ENCODE data around the gene ZSCAN12.
A peak's percentile ranks its signal among the peaks of the same experiment; 100 is the strongest.

ZSCAN12 gene

GRCh38 chr6:28353981-28354676, 45.4 kb downstream of the ZSCAN12 start:
- DNase-seq (ENCODE audit: low read depth in 2 of 2) = no peak

- DNase-seq (ENCODE audit: low read depth in 2 of 2) = no peak
These were observed 46.2 kb downstream of the ZSCAN12 start for GRCh38 chr6:28353356-28353755.

- no peak for DNase-seq (ENCODE audit: low read depth in 2 of 2)
These were observed 48.0 kb downstream of the ZSCAN12 start for GRCh38 chr6:28351493-28351925.

GRCh38 chr6:28351087-28351486, 48.5 kb downstream of the ZSCAN12 start:
- DNase-seq (ENCODE audit: low read depth in 2 of 2) = no peak

GRCh38 chr6:28349892-28350737, 49.4 kb downstream of the ZSCAN12 start, which contains the start of gene ZKSCAN3:
ZKSCAN3 (plus strand) TSS chr6:28349947; CDS start chr6:28359587, 9,640 bp downstream.
- peak; percentile 64 to 73 for DNase-seq (ENCODE audit: low read depth in 2 of 2)

GRCh38 chr6:28349344-28349891, 50.1 kb downstream of the ZSCAN12 start:
- DNase-seq (ENCODE audit: low read depth in 2 of 2) = no peak

GRCh38 chr6:28347119-28347518, 52.4 kb downstream of the ZSCAN12 start:
- DNase-seq (ENCODE audit: low read depth in 2 of 2) = no peak

- DNase-seq (ENCODE audit: low read depth in 2 of 2) = no peak
These were observed 54.3 kb downstream of the ZSCAN12 start for GRCh38 chr6:28345201-28345600.

GRCh38 chr6:28343898-28344677, 55.5 kb downstream of the ZSCAN12 start:
- no peak for DNase-seq (ENCODE audit: low read depth in 2 of 2)

GRCh38 chr6:28340310-28341095, 59.0 kb downstream of the ZSCAN12 start:
- no peak for DNase-seq (ENCODE audit: low read depth in 2 of 2)

- no peak for DNase-seq (ENCODE audit: low read depth in 2 of 2)
These were observed 62.4 kb downstream of the ZSCAN12 start for GRCh38 chr6:28337121-28337520.

GRCh38 chr6:28336284-28337120, 63.0 kb downstream of the ZSCAN12 start:
- DNase-seq (ENCODE audit: low read depth in 2 of 2) = no peak

GRCh38 chr6:28335564-28336283, 63.8 kb downstream of the ZSCAN12 start, which contains the start of gene ZSCAN31:
ZSCAN31 (minus strand) TSS chr6:28336148; CDS start chr6:28329683, 6,465 bp downstream.
- peak; percentile 55 to 72 for DNase-seq (ENCODE audit: low read depth in 2 of 2)

- DNase-seq (ENCODE audit: low read depth in 2 of 2) = no peak
These were observed 64.4 kb downstream of the ZSCAN12 start for GRCh38 chr6:28335040-28335563.

GRCh38 chr6:28334286-28335039, 65.1 kb downstream of the ZSCAN12 start:
- DNase-seq (ENCODE audit: low read depth in 2 of 2) = no peak

- no peak for DNase-seq (ENCODE audit: low read depth in 2 of 2)
These were observed 65.9 kb downstream of the ZSCAN12 start for GRCh38 chr6:28333599-28334018.

- DNase-seq (ENCODE audit: low read depth in 2 of 2) = no peak
These were observed 66.5 kb downstream of the ZSCAN12 start for GRCh38 chr6:28333047-28333446.

GRCh38 chr6:28330041-28330440, 69.5 kb downstream of the ZSCAN12 start:
- no peak for DNase-seq (ENCODE audit: low read depth in 2 of 2)

All from stimulated activated CD4-positive, alpha-beta T cell treated with anti-CD3 and anti-CD28 coated beads, Interleukin-1b, Interleukin-23, amount 100 ng/mL, for 4 hours (primary cell).